ENCODE results near the gene C4orf50. TPM values are rescaled to one million over a fixed set of nuclear protein-coding genes. Genes with fewer than 3 reads are reported as not detected.

The C4orf50 gene
- total RNA-seq, 2 experiments from 2014 or later: 1.0 to 1.2 TPM

DNA sequence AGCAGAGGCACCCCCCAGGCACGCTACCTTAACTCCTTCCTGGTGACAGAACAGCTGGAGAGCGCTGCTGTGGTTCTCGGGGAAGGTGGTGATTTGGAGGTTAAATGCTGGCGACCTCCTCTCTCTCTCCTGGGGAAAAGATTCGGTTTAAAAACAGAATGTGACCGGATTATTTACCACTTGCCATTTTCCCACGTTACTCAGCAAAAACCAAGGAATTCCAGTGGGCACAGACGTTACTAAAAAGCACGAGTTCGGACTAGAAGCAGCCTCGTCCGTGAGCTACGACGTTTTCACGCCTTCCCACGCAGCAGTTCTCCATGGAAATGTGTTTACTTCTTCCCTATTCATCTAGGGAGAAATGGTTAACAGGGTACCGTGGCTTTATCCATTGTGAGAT, 32.3 kb upstream of the C4orf50 start:
- no peak for DNase-seq
- no peaks in the 10 kb centered on the region for H3K9me3 Mint-ChIP-seq
- POLR2A ChIA-PET: no interaction called here
- H3K4me3 Mint-ChIP-seq: no peak overlapping the region
- peaks cover 9% of the 10 kb centered on the region for H3K4me1 Mint-ChIP-seq
- H3K27ac Mint-ChIP-seq: no peak overlapping the region
- H3K36me3 Mint-ChIP-seq (ENCODE audit: low read depth): peaks cover 46% of the 10 kb centered on the region
- no peaks in the 10 kb centered on the region for H3K27me3 Mint-ChIP-seq
- CTCF ChIA-PET: no interaction called here

DNA sequence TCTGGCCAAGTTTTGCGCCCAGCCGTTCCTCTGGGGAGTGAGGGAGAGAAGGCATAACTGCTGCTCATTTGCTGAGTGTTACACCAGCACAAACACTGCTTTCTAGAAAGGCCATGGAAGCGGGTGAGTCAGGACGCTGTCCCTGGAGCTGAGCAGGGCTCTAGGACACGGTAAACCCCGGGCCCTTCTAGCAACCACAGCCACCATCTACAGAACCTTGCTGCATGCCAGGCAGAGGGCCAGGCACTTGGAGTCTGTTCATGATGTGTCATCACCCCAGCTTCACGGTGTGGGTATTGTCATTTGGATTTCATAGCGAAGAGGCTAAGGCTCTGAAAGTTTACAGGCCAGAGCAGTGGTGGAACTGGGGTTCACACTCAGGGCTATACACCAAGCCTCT, 31.8 kb upstream of the C4orf50 start:
- Mint-ChIP-seq H3K4me3 (no peak overlapping the region), H3K9me3 (no peaks in the 10 kb centered on the region), H3K27me3 (no peaks in the 10 kb centered on the region), H3K4me1 (peaks cover 13% of the 10 kb centered on the region), H3K36me3 (ENCODE audit: low read depth) (peaks cover 42% of the 10 kb centered on the region), H3K27ac (no peak overlapping the region)
- ChIA-PET CTCF (no interaction called here), POLR2A (no interaction called here)
- DNase-seq: no peak

DNA sequence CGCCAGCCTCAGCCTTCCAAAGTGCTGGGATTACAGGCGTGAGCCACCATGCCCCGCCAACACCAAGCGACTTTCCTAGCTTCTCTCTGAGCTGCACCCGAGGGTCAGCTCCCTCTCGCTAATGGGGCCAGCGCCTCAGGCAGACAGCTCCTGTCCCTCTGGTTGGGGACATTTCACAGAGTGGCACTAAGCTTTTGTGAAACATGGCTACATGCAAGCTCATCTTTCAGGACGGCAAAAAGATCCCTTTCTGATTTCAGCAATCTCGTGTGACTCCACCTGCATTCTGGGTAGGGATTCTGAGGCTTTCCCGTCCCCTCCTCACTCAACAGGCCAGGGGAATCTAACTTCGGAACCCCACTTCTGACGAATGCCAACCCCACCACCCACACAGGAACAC, 31.0 kb upstream of the C4orf50 start:
- no peaks in the 10 kb centered on the region for H3K27me3 Mint-ChIP-seq
- no peak overlapping the region for H3K4me3 Mint-ChIP-seq
- POLR2A ChIA-PET: no interaction called here
- peaks cover 19% of the 10 kb centered on the region for H3K4me1 Mint-ChIP-seq
- no peaks in the 10 kb centered on the region for H3K9me3 Mint-ChIP-seq
- CTCF ChIA-PET: no interaction called here
- peaks cover 41% of the 10 kb centered on the region for H3K36me3 Mint-ChIP-seq (ENCODE audit: low read depth)
- DNase-seq: no peak
- H3K27ac Mint-ChIP-seq: no peak overlapping the region

DNA sequence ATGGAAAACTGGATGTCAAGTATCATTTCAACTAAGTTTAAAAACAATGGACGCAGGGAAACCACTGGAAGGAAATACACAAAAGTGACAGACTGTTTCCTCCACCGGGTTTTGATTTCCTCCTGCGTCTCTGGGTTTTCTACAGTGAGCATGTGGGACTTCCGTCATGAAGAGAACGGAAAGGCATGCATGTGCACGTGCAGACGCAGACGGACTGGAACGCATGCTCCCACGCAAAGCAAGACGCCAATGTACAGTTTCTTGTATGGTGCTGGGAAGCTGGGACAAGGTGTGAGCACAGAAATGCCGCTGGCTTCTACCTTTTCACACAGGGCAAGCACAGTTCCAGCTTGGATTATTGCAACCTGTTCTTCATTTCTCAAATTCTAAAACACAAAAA, 30.3 kb upstream of the C4orf50 start:
- Mint-ChIP-seq H3K4me1 (peaks cover 26% of the 10 kb centered on the region), H3K36me3 (ENCODE audit: low read depth) (peaks cover 34% of the 10 kb centered on the region), H3K4me3 (no peak overlapping the region), H3K27me3 (no peaks in the 10 kb centered on the region), H3K9me3 (no peaks in the 10 kb centered on the region), H3K27ac (no peak overlapping the region)
- no peak for DNase-seq
- POLR2A ChIA-PET: no interaction called here
- CTCF ChIA-PET: no interaction called here

DNA sequence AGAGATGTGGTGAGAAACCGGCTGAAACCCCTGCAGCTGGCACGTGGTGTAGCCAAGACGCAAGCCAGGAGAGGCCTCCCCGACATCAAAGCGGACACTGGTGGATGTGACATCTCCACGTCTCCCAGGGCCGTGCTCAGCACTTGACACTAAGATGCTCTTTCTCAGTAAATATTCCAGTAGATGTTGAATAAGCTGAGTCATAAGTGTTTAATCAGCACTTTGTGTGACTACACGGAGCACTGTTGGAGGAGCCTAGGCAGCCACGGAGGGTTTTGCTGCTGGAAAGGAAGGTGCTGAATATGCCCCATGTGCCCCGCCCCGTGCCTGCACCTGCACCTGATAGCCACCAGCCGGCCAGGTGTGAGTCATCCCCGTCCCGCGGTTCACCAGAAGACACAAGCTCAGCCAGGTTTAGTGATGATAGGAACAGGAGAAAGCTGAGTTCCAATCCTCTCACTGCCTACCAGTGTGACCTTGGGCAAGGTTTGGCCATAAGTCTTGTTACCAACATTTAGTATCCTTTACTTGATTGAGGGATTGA, 29.0 kb upstream of the C4orf50 start:
- Mint-ChIP-seq H3K27me3 (no peaks in the 10 kb centered on the region), H3K9me3 (no peaks in the 10 kb centered on the region), H3K27ac (no peak overlapping the region), H3K36me3 (ENCODE audit: low read depth) (peaks cover 27% of the 10 kb centered on the region), H3K4me3 (no peak overlapping the region), H3K4me1 (peaks cover 36% of the 10 kb centered on the region)
- DNase-seq: no peak
- CTCF ChIA-PET: no interaction called here
- POLR2A ChIA-PET: no interaction called here

DNA sequence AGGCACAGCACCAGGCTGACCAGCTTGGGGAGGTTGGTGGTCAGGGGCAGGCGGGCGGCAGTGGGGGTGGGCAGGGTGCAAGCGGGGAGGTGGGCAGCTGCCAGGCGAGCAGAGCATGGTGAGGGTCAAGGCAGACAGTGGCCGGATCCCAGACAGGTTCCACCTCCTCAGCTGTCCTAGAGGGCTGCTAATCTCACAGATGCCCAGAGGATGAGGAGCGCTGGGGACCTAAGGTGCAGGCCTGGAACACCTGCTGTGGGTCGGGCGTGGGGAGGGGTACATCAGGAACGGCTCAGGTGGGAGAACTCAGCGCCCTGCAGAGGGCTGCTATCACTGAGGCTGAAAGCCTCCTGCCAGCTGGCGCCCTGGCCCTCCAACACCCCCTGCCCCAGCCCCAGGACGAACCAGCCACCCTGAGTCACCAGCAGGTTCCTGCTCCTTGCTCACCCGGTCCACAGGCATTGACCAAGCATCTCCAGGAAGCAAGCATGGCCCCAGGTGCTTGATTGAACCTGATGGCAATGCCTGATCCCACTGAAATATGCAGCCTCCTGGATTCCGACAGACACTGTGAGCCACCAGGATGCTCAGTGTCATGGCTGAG, 28.4 kb upstream of the C4orf50 start:
- Mint-ChIP-seq H3K4me1 (peaks cover 42% of the 10 kb centered on the region), H3K9me3 (no peaks in the 10 kb centered on the region), H3K27ac (no peak overlapping the region), H3K4me3 (no peak overlapping the region), H3K27me3 (no peaks in the 10 kb centered on the region), H3K36me3 (ENCODE audit: low read depth) (peaks cover 24% of the 10 kb centered on the region)
- DNase-seq: no peak
- ChIA-PET CTCF (interaction anchor here (0.8 kb wide), 1 partner anchor 281 kb away, joined by 3 read pairs; no protein-coding TSS in a partner anchor), POLR2A (no interaction called here)

DNA sequence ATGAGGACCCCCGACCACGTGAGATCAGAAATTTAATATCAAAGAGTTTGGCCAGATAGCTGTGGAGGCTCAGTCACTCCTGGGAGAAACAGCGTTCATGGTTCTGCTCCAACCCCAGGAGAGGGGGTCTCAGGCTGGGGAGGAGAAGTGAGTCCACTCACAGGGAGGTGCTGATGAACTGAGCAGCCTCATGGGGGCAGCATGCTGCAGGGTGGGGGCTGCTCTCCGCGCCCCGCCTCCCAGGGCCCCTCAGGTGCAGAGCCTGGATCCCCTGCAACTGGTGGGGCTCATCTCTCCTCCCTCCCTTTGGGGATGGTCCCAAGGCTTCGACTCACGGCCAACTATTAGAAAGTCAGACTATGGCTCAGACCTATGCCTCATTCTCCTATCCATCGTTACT, 26.6 kb upstream of the C4orf50 start:
- DNase-seq: no peak
- Mint-ChIP-seq H3K4me1 (peaks cover 51% of the 10 kb centered on the region), H3K4me3 (no peak overlapping the region), H3K27ac (no peak overlapping the region), H3K9me3 (no peaks in the 10 kb centered on the region), H3K27me3 (no peaks in the 10 kb centered on the region), H3K36me3 (ENCODE audit: low read depth) (peaks cover 10% of the 10 kb centered on the region)
- ChIA-PET POLR2A (no interaction called here), CTCF (interaction anchor here (1.7 kb wide), 1 partner anchor 287 kb away, joined by 3 read pairs; no protein-coding TSS in a partner anchor)

DNA sequence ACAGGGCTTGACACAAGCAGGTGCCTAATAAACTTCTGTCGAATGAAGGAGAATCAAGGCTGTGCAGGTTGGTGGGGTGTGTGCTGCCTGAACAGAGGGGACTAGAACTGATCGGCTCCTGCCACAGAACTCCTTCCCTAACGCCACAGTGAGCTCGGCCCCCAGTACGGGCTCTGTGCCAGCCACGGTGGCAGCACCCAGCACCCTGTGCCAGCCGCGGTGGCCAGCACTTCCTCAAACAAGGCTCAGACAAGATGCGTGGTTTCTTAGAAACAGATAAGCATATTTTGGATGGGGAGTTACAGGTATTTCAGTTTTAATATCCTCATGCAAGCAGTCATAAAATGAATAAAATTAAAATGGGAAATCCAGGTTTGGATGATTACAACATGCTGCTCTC, 26.0 kb upstream of the C4orf50 start:
- ChIA-PET POLR2A (no interaction called here), CTCF (interaction anchor here (1.7 kb wide), 1 partner anchor 288 kb away, joined by 3 read pairs; no protein-coding TSS in a partner anchor)
- Mint-ChIP-seq H3K4me3 (no peak overlapping the region), H3K27ac (no peak overlapping the region), H3K4me1 (peaks cover 49% of the 10 kb centered on the region), H3K36me3 (ENCODE audit: low read depth) (peaks cover 6% of the 10 kb centered on the region), H3K27me3 (no peaks in the 10 kb centered on the region), H3K9me3 (no peaks in the 10 kb centered on the region)
- DNase-seq: no peak

DNA sequence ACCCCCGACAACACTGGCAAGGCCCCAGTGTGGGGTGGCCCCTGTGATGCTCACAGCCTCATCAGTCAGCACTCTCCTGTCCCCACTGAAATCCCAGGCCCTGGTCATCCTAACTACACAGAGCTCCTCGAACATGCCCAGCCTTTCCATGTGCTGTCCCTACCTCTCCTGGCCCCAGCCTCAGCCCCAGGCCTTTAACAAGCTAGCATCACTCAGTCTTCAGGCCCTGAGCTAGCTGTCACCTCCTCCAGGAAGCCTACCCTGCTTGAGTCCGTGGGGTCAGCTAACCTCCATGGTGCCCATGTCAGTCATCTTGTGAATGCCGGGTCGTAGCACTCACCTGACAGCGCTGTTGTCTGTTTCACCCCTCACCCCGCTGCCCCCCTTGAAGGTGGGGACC, 25.6 kb upstream of the C4orf50 start:
- no peak overlapping the region for H3K4me3 Mint-ChIP-seq
- CTCF ChIA-PET: interaction anchor here (1.7 kb wide), 1 partner anchor 288 kb away, joined by 3 read pairs; no protein-coding TSS in a partner anchor

DNA sequence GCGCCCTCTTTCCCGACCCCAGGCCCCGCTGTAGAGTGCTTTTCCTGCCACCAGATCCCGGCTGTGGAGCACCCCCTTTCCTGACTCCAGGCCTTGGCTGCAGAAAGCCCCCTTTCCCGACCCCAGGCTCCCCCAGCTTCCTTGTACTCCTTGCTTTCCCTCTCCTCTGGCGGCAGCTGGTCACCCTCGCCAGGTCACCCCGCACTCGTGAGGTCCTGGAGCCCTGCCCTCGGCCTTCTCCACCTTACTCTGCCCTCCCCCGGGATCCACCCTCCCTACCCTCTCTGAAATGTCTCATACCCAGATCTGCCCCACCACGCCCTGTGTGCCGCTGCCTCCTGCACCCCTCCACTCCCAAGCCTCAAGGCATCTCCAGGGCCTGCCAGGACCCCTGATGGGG, 25.0 kb upstream of the C4orf50 start:
- ChIA-PET CTCF (interaction anchor here (1.7 kb wide), 1 partner anchor 289 kb away, joined by 3 read pairs; no protein-coding TSS in a partner anchor), POLR2A (interaction anchor here (1.4 kb wide), 1 partner anchor 156 kb away, joined by 3 read pairs; no protein-coding TSS in a partner anchor)

More for the DNA sequence above, 25.6 kb upstream of the C4orf50 start:
- no peak overlapping the region for H3K27ac Mint-ChIP-seq
- H3K4me1 Mint-ChIP-seq: peaks cover 49% of the 10 kb centered on the region
- DNase-seq: no peak
- H3K36me3 Mint-ChIP-seq (ENCODE audit: low read depth): peaks cover 6% of the 10 kb centered on the region
- H3K27me3 Mint-ChIP-seq: no peaks in the 10 kb centered on the region
- POLR2A ChIA-PET: no interaction called here
- H3K9me3 Mint-ChIP-seq: no peaks in the 10 kb centered on the region

DNA sequence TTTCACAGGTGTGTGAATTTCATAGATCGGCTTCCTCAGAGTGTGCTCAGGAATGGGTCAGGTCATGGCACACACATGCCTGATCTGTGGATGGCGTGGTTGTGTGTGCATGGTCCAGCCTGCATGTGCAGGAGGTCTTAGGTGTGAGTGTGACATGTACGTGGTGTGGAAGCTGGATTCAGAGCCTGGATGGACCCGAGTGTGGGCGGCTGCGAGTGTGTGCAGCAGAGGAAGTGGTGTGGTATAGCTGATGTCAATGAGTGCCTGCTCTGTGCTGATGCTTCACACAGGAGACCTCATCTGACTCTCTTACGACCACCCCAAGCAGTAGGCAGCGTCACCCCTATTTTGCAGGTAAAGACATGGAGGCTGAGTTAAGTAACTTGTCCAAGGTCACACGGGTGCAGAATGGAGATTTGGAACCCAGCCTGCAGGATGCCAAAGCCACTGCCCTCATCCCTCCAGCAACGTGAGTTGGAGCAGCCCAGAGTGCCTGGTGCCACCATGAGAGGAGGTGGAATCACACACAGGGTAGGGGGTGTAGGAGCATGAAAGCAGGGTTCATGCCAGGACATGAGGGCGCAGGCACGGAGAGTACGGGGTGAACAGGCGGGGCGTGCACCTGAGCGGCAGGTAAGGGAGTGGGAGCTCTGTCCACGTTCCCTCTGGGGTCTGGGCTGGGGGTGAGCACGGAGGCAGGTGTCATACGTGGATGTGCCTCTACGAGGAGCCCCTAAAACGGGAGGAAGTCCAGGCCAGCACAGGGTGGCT, 24.2 kb upstream of the C4orf50 start:
- H3K9me3 Mint-ChIP-seq: no peaks in the 10 kb centered on the region

More for the DNA sequence above, 25.0 kb upstream of the C4orf50 start:
- Mint-ChIP-seq H3K27ac (no peak overlapping the region), H3K36me3 (ENCODE audit: low read depth) (peaks cover under 1% of the 10 kb centered on the region), H3K4me1 (peaks cover 42% of the 10 kb centered on the region), H3K4me3 (no peak overlapping the region), H3K9me3 (no peaks in the 10 kb centered on the region), H3K27me3 (no peaks in the 10 kb centered on the region)
- DNase-seq: no peak

DNA sequence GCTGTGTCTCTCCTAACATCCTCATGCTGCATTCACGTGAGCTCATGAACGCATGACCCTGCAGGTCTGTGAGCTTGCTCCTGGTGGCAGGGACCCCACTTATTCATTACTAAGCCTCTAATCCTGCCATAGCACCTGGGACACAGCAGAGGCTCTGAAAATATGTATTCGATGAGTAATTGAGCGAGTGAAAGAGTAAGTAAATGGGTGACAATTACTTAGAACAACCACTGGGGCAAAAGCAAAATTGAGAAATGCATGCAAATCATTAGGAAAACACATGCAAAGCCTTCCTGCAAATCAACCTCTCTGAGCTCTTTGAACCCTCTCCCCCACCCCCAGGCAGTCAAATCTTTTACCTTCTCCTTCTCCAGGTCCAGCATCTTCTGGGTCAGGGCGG, 23.6 kb upstream of the C4orf50 start:
- no peak for DNase-seq
- H3K27ac Mint-ChIP-seq: no peak overlapping the region
- ChIA-PET CTCF (interaction anchor here (0.6 kb wide), 1 partner anchor 37 kb away, joined by 3 read pairs; no protein-coding TSS in a partner anchor), POLR2A (interaction anchor here (1.4 kb wide), 1 partner anchor 158 kb away, joined by 3 read pairs; no protein-coding TSS in a partner anchor)
- H3K9me3 Mint-ChIP-seq: no peaks in the 10 kb centered on the region
- peaks cover 41% of the 10 kb centered on the region for H3K4me1 Mint-ChIP-seq
- H3K36me3 Mint-ChIP-seq (ENCODE audit: low read depth): no peaks in the 10 kb centered on the region
- H3K27me3 Mint-ChIP-seq: no peaks in the 10 kb centered on the region
- H3K4me3 Mint-ChIP-seq: no peak overlapping the region

More for the DNA sequence above, 24.2 kb upstream of the C4orf50 start:
- POLR2A ChIA-PET: interaction anchor here (1.4 kb wide), 1 partner anchor 157 kb away, joined by 3 read pairs; no protein-coding TSS in a partner anchor
- H3K27me3 Mint-ChIP-seq: no peaks in the 10 kb centered on the region
- no peak overlapping the region for H3K27ac Mint-ChIP-seq
- peaks cover 41% of the 10 kb centered on the region for H3K4me1 Mint-ChIP-seq
- CTCF ChIA-PET: interaction anchor here (0.6 kb wide), 1 partner anchor 36 kb away, joined by 3 read pairs; no protein-coding TSS in a partner anchor
- DNase-seq: peak; percentile 21
- H3K4me3 Mint-ChIP-seq: no peak overlapping the region
- H3K36me3 Mint-ChIP-seq (ENCODE audit: low read depth): no peaks in the 10 kb centered on the region

DNA sequence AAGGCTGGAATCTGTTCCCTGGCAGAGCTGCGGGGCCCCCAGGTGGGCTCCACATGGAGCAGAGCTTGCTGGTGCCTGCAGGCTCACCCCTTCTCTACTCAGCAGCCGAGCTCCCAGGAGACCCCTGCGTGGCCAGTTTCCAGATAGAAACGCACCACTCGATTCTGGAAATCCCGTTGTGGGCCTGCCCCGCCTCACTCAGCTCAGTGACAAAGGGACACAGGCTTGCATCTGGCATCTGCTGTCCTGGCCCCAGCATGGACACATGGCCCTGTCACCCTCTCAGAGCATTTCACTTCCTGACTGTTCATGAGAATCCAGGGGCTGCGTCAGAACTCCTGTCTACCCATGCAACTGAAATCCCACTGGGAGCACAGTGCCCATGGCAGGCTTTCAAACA, 20.5 kb upstream of the C4orf50 start:
- Mint-ChIP-seq H3K27me3 (no peaks in the 10 kb centered on the region), H3K4me3 (no peak overlapping the region), H3K27ac (no peak overlapping the region), H3K9me3 (no peaks in the 10 kb centered on the region), H3K36me3 (ENCODE audit: low read depth) (peaks cover 6% of the 10 kb centered on the region), H3K4me1 (peaks cover 26% of the 10 kb centered on the region)
- DNase-seq: no peak
- CTCF ChIA-PET: no interaction called here
- POLR2A ChIA-PET: no interaction called here
